ENCODE measurements around the gene MCTP1.

The MCTP1 gene

DNA sequence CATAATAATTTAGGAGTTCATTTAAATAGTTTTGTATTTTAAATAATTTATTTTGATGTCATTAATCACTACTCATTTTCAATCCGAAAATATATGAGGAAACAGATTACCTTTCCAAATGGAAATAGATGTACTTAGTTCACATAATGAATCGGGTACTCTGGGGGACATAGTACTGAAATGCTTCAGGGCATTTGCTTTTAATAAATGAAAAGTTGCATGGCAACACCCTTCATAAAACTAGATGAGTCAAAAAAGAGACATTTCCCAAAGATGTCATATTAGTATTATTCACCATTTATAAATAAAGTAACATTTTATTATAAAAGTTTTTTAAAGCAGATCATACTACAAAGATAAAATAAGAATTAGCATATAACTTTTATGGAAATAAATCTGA is 177.8 kb downstream of the MCTP1 start:
- no peak for DNase-seq (ENCODE audit: low read depth)
- in situ Hi-C loops (cut with HindIII; ENCODE audit: low sequenced_read_pairs): no loop called here
- H3K4me3 ChIP-seq (ENCODE audit: low read depth, low read length): no peak overlapping the region
- TF ChIP-seq, protein P1, sequence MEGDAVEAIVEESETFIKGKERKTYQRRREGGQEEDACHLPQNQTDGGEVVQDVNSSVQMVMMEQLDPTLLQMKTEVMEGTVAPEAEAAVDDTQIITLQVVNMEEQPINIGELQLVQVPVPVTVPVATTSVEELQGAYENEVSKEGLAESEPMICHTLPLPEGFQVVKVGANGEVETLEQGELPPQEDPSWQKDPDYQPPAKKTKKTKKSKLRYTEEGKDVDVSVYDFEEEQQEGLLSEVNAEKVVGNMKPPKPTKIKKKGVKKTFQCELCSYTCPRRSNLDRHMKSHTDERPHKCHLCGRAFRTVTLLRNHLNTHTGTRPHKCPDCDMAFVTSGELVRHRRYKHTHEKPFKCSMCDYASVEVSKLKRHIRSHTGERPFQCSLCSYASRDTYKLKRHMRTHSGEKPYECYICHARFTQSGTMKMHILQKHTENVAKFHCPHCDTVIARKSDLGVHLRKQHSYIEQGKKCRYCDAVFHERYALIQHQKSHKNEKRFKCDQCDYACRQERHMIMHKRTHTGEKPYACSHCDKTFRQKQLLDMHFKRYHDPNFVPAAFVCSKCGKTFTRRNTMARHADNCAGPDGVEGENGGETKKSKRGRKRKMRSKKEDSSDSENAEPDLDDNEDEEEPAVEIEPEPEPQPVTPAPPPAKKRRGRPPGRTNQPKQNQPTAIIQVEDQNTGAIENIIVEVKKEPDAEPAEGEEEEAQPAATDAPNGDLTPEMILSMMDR (IDR thresholded peaks at IDR 0.05; ENCODE audit: low read depth, low read length, missing control alignments): no peak

DNA sequence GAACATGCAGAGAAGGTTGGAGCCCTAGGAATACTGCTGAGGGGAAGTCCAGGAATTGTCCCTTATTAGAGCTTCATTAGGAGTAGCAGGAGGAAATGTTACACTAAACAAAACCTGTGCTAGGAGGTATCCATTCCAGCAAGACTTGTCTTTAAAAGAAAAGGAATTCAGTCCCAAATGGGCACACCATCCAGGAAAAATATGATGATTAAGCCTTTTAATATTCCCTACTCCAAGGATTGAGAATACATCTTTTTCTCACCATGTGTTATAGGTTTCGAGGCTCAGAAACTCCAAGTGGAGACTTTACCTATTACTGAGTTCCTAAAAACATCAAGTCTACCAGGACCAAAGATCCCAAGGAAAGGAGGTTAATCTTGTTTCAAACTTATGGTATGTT is 179.3 kb downstream of the MCTP1 start:
- no peak overlapping the region for H3K4me3 ChIP-seq (ENCODE audit: low read depth, low read length)
- no peak for DNase-seq (ENCODE audit: low read depth)
- in situ Hi-C loops (cut with HindIII; ENCODE audit: low sequenced_read_pairs): no loop called here
- TF ChIP-seq, protein P1 (IDR thresholded peaks at IDR 0.05; ENCODE audit: low read depth, low read length, missing control alignments): no peak

DNA sequence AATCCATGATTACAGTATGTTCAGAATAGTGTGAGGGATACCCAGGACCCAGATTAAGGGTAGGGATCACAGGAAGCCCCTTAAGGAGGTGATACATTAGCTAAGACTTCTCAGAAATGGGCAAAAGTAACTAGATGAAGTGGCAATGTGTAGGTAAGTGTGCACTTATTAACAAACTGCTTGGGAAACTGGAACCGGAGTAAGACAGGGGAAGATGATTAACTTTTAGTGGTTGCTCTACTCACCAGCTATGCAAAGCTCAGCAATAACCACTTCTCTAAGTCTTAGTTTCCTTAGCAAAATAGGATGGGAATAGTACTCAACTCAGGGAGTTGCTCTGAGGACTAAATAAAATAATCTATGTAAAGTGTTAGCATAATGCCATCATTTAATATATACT is 182.2 kb downstream of the MCTP1 start:
- no peak for DNase-seq (ENCODE audit: low read depth)
- in situ Hi-C loops (cut with HindIII; ENCODE audit: low sequenced_read_pairs): no loop called here
- TF ChIP-seq, protein P1 (IDR thresholded peaks at IDR 0.05; ENCODE audit: low read depth, low read length, missing control alignments): no peak

DNA sequence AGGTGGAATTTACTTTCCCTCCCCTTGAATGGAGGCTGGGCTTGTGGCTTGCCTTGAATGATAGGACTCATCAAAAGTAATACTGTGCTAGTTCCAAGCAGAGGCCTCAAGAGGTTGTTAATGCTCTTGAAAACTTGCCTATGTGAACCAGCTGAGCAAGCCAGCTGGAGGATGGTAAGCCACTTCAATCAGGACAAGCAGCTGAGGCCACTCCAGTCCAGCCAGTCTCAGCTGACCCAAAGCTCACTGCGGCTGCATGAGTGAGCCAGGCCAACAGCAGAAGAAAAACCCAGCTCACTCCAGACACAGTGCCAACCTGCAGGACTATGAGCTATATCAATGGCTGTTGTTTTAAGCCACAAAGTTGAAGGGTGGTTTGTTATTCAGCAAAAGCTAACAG is 182.8 kb downstream of the MCTP1 start:
- in situ Hi-C loops (cut with HindIII; ENCODE audit: low sequenced_read_pairs): no loop called here
- no peak overlapping the region for H3K4me3 ChIP-seq (ENCODE audit: low read depth, low read length)
- no peak for DNase-seq (ENCODE audit: low read depth)
- TF ChIP-seq, protein P1 (IDR thresholded peaks at IDR 0.05; ENCODE audit: low read depth, low read length, missing control alignments): no peak

More for the DNA sequence above, 182.2 kb downstream of the MCTP1 start:
- H3K4me3 ChIP-seq (ENCODE audit: low read depth, low read length): no peak overlapping the region

DNA sequence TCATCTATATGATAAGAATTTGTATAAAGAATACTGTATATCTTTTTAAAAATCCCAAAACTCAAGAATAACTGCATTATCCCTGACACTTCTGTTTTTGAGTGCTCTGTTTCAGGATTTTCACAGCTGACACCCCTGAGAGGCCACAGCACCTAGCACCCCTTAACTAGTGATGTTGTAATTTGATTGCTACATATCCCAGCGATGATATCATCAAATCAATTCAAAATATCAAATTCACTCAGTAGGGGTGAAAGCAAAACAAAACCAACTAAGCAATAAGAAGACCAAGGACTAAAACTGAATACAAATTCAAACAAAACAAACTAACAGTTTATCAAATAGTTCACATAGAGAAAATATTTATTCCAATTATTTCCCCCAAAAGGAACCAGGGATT is 184.3 kb downstream of the MCTP1 start:
- no peak overlapping the region for H3K4me3 ChIP-seq (ENCODE audit: low read depth, low read length)
- in situ Hi-C loops (cut with HindIII; ENCODE audit: low sequenced_read_pairs): no loop called here
- TF ChIP-seq, protein P1 (IDR thresholded peaks at IDR 0.05; ENCODE audit: low read depth, low read length, missing control alignments): no peak
- DNase-seq (ENCODE audit: low read depth): no peak

DNA sequence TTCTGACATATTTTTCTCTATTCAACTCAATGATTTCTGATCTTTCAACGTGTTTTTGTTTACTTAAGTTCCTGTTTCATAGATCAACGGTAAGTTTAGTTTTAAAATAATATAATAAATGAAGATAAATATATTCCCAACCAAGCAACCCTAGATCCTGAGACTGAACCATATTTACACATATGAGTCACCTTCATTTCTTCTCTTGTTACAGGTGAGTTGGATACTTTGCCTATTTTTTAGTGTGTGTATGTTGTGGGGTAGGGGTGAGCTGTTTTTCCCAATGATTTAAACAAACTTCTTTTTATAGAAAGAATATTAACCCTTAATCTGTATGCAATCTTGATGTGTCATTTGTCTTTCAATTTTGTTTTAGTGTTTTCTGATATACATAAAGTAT is 186.9 kb downstream of the MCTP1 start:
- TF ChIP-seq, protein P1 (IDR thresholded peaks at IDR 0.05; ENCODE audit: low read depth, low read length, missing control alignments): no peak
- in situ Hi-C loops (cut with HindIII; ENCODE audit: low sequenced_read_pairs): no loop called here
- no peak overlapping the region for H3K4me3 ChIP-seq (ENCODE audit: low read depth, low read length)
- no peak for DNase-seq (ENCODE audit: low read depth)

DNA sequence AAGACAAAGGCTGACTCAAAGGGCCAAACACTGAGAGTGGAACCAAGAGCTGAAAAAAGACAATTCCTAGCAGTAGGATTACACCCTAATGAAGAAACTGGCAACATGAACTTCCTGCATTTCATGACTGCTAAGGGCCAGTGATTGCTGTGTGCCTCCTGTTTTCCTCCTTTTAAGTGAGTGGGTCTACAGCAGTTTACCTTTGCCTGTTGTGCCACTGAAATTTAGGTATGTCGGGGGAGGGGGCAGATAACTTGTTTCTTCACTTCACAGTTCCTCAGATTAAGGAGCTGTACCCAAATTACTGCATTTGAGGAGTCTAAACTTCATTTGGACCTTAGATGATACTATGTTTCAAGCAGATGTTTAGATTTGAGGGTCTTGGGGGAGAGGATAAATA is 191.7 kb downstream of the MCTP1 start:
- TF ChIP-seq, protein P1 (IDR thresholded peaks at IDR 0.05; ENCODE audit: low read depth, low read length, missing control alignments): no peak
- in situ Hi-C loops (cut with HindIII; ENCODE audit: low sequenced_read_pairs): no loop called here
- H3K4me3 ChIP-seq (ENCODE audit: low read depth, low read length): no peak overlapping the region
- no peak for DNase-seq (ENCODE audit: low read depth)
